Peyer's patch (tissue), 4 donors: ENCODE results near the gene POU4F2.

Experiments
- POLR2A ChIP-seq, 2 donors: fragments of 450-650 bp; IDR thresholded peaks; one replicate each; pipeline ENCODE4 v1.5.1; 2017; ENCODE audit warnings: antibody characterized with exemption in 2 of 2, mild to moderate bottlenecking in 2 of 2, moderate library complexity in 2 of 2
- TF ChIP-seq, protein P1 (sequence below), 6 experiments: fragments of 450-650 bp in 4 of 6; fragments of 200-600 bp in 2 of 6; sonication (generic) in 1 of 6; IDR thresholded peaks; one replicate each; pipeline ENCODE4 v1.5.1; 2017 to 2019; ENCODE audit warnings: antibody characterized with exemption in 6 of 6, mild to moderate bottlenecking in 3 of 6, moderate library complexity in 1 of 6

DNA sequence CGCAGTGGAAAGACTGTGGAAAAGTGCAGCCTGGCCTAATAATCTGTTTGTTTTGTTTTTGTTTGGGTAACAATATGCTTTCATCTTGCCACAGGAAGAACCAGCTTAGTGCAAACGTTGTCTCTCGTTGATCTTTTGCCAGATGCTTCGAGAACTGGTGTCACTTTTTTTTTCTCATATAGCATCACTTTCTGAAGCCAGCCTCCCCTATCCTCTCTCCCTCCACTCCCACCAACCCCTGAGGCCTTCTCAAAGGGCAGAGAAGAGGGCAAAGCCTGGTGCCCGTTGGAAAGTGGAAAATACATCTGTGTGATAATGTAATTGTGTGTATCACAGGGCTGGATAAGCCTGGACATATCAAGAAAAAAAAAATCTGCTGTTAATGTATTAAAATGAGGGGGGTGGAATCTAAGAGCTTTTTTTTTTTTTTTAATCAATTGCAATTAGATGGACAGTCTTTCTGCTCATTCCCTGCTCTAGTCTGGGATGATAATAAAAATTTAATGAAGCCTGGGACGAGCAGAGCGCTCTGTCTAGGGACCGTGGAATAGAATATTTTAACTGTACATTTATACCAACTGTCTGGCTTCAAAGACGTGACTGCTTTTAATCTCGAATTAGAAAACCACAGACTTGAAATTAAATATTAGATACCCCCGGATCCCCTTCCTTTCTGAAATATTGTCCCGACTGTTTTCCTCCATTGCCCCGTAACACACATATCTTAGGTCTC lies 8.1 kb downstream of the POU4F2 start:
- TF ChIP-seq, protein P1, sequence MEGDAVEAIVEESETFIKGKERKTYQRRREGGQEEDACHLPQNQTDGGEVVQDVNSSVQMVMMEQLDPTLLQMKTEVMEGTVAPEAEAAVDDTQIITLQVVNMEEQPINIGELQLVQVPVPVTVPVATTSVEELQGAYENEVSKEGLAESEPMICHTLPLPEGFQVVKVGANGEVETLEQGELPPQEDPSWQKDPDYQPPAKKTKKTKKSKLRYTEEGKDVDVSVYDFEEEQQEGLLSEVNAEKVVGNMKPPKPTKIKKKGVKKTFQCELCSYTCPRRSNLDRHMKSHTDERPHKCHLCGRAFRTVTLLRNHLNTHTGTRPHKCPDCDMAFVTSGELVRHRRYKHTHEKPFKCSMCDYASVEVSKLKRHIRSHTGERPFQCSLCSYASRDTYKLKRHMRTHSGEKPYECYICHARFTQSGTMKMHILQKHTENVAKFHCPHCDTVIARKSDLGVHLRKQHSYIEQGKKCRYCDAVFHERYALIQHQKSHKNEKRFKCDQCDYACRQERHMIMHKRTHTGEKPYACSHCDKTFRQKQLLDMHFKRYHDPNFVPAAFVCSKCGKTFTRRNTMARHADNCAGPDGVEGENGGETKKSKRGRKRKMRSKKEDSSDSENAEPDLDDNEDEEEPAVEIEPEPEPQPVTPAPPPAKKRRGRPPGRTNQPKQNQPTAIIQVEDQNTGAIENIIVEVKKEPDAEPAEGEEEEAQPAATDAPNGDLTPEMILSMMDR (IDR thresholded peaks at IDR 0.05) = no peak
- no peak for TF ChIP-seq POLR2A (IDR thresholded peaks at IDR 0.05)
